Fibroblast of lung (primary cell): ENCODE results near the gene KCTD21. TPM values are rescaled to one million over a fixed set of nuclear protein-coding genes. Genes with fewer than 3 reads are reported as not detected.

Experiments used
- DNase-seq, 2 donors: peaks; one replicate each; pipeline versions ENCODE4 v3.0.0 to v3.0.0-alpha.2; 2010; ENCODE audit warnings: low read depth in 2 of 2
- H2AFZ ChIP-seq: 2 replicates; pipeline ENCODE4 v1.5.1; 2012; ENCODE audit warnings: low read length, control low read depth, inconsistent platforms
- H3K27ac ChIP-seq: 2 replicates; pipeline ENCODE4 v1.5.1; 2011; ENCODE audit warnings: low read length, control low read depth; ENCODE audit not compliant: insufficient read depth
- H3K27me3 ChIP-seq: 2 replicates; pipeline ENCODE4 v1.5.1; 2011; ENCODE audit warnings: mild to moderate bottlenecking, low read length; ENCODE audit not compliant: control insufficient read depth, insufficient read depth
- H3K36me3 ChIP-seq: 2 replicates; pipeline ENCODE4 v1.5.1; 2011; ENCODE audit warnings: low read length; ENCODE audit not compliant: control insufficient read depth, insufficient read depth
- H3K4me1 ChIP-seq: 2 replicates; pipeline ENCODE4 v1.5.1; 2011; ENCODE audit warnings: low read length; ENCODE audit not compliant: control insufficient read depth, insufficient read depth; ENCODE audit errors: extremely low read depth
- H3K4me2 ChIP-seq: 2 replicates; pipeline ENCODE4 v1.5.1; 2011; ENCODE audit warnings: low read length, control low read depth; ENCODE audit not compliant: insufficient read depth; ENCODE audit errors: extremely low read depth
- H3K4me3 ChIP-seq, 4 experiments: fragments of 200-600 bp in 1 of 4; sonication (generic) in 1 of 4; replicated peaks in 1 of 4; 2 replicates each; pipeline ENCODE4 v1.5.1; 2011 to 2016; ENCODE audit warnings: low read length in 4 of 4, low read depth in 3 of 4, mild to moderate bottlenecking in 3 of 4, control low read depth in 2 of 4, inconsistent platforms in 1 of 4, mixed read lengths in 1 of 4; ENCODE audit not compliant: insufficient read depth in 1 of 4; ENCODE audit errors: control extremely low read depth in 1 of 4
- H3K79me2 ChIP-seq: 2 replicates; pipeline ENCODE4 v1.5.1; 2012; ENCODE audit warnings: mild to moderate bottlenecking, low read length, inconsistent platforms; ENCODE audit not compliant: control insufficient read depth, insufficient read depth
- H3K9ac ChIP-seq: 2 replicates; pipeline ENCODE4 v1.5.1; 2011; ENCODE audit warnings: mild to moderate bottlenecking, low read length, control low read depth; ENCODE audit not compliant: insufficient read depth
- H3K9me3 ChIP-seq: 2 replicates; pipeline ENCODE4 v1.5.1; 2012; ENCODE audit warnings: low read depth, low read length; ENCODE audit not compliant: control insufficient read depth, insufficient read depth
- H4K20me1 ChIP-seq: 2 replicates; pipeline ENCODE4 v1.5.1; 2011; ENCODE audit warnings: low read length; ENCODE audit not compliant: control insufficient read depth, insufficient read depth; ENCODE audit errors: extremely low read depth
- EZH2 ChIP-seq: IDR thresholded peaks from 2 replicates; pipeline ENCODE4 v1.5.1; 2012; ENCODE audit warnings: low read length, control low read depth, mild to moderate bottlenecking; ENCODE audit errors: missing control alignments
- polyA plus RNA-seq, 2 donors: library from polyadenylated mRNA; depleted of rRNA in 1 of 2; stranded (reverse) in 1 of 2; unstranded in 1 of 2; fragments of >200 nt; gene quantifications; 2 replicates each; pipeline ENCODE4 v1.2.1, GENCODE V29; 2011 to 2012; ENCODE audit warnings: missing spikeins in 1 of 2
- total RNA-seq: library from RNA; depleted of rRNA; stranded (reverse); fragments of >200 nt; gene quantifications from 2 replicates; pipeline ENCODE4 v1.2.1, GENCODE V29; 2014
- TF ChIP-seq, protein P1 (sequence below), 2 donors: IDR thresholded peaks in 1 of 2; conservative IDR thresholded peaks in 1 of 2; 1 replicate in 1 of 2; 2 replicates in 1 of 2; pipeline ENCODE4 v1.5.1; 2011 to 2012; ENCODE audit warnings: low read length in 2 of 2, control low read depth in 1 of 2, inconsistent platforms in 1 of 2, low read depth in 1 of 2, mild to moderate bottlenecking in 1 of 2

KCTD21 gene
- total and polyA plus RNA-seq, 2 donors (not counting 1 experiment from before 2014, with no cell fraction given), result 8.1 to 15.9 TPM

DNA sequence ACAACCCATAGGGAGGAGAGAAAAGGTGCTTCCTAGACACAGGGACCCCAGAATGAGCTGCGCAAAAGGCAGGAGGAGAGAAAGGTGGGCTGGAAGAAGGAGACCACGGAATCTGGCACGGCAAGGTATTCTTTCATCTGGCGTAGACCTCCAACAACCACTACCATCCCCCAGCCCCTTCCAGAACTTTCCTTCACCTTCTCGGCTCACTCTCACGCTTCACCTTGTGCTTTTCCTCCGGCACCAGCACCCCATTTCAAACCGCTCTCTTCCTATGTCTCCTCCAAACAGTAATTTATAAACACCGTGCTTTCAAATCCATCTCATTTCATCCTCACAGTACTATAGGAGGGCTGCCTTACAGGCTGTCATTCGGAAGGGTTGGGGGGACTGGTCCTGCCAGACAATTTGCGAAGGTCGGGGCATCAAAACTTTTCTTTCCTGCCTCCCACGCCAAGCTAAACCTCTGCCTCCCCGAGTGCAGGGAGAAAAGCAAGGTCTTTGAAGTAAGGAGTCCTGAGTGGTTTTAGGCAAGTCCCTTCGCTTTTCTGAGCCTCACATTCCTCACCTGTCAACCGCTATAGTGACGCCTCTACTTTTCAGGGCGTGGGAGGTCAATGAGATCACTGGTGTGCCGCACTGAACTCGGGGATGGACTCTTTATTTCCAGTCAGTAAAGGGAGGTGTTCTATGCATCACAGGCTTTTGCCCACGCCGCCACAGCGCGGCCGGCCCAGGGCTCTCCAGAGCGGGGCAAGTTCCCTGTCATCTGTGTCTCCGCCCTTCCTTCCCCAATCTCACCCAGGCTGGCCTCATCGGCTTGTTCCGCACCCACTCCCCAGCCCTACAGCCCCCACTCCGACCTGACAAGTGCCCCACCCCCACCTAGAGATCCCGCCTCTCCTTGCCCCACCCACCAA lies 800 bp downstream of the KCTD21 start:
- Histone ChIP-seq H3K79me2 (peaks cover 41% of the 10 kb centered on the region), H3K4me1 (peaks cover 10% of the 10 kb centered on the region), H3K4me2 (peak overlapping the region; percentile 88), H2AFZ (no peak overlapping the region), H3K9me3 (no peaks in the 10 kb centered on the region), H3K27ac (peak overlapping the region; percentile 53), H4K20me1 (no peaks in the 10 kb centered on the region), H3K4me3 (peak overlapping the region; percentile 83 to 88 (median 84)), H3K27me3 (no peaks in the 10 kb centered on the region), H3K36me3 (no peaks in the 10 kb centered on the region), H3K9ac (peak overlapping the region; percentile 68)
- no peak for DNase-seq
- TF ChIP-seq EZH2, result no peak
- TF ChIP-seq, protein P1, sequence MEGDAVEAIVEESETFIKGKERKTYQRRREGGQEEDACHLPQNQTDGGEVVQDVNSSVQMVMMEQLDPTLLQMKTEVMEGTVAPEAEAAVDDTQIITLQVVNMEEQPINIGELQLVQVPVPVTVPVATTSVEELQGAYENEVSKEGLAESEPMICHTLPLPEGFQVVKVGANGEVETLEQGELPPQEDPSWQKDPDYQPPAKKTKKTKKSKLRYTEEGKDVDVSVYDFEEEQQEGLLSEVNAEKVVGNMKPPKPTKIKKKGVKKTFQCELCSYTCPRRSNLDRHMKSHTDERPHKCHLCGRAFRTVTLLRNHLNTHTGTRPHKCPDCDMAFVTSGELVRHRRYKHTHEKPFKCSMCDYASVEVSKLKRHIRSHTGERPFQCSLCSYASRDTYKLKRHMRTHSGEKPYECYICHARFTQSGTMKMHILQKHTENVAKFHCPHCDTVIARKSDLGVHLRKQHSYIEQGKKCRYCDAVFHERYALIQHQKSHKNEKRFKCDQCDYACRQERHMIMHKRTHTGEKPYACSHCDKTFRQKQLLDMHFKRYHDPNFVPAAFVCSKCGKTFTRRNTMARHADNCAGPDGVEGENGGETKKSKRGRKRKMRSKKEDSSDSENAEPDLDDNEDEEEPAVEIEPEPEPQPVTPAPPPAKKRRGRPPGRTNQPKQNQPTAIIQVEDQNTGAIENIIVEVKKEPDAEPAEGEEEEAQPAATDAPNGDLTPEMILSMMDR (conservative IDR thresholded peaks at IDR 0.05 in 1 of 2, IDR thresholded peaks at IDR 0.05 in 1 of 2; ENCODE audit: low read depth in 1 of 2, low read length in 2 of 2), result no peak

DNA sequence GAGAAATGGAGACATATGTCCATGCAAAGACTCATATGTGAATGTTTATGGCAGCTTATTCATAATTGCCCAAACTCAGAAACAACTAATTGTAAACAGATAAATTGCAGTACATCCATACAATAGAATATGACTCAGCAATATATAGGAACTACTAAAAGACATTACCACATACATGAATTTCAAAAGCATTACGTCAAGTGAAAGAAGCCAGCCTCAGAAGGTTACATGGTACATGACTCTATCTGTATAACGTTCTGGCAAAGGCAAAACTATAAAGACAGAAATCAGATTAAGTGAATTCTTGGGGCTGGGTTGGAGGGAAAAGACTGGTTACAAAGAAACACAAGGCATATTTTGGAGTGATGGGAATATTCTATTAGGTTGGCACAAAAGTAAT lies 7.2 kb downstream of the KCTD21 start:
- peak in 1 of 2 donors; percentile 89 for DNase-seq
- H3K4me1 ChIP-seq, result peaks cover 2% of the 10 kb centered on the region
- no peaks in the 10 kb centered on the region for H3K36me3 ChIP-seq
- no peaks in the 10 kb centered on the region for H3K9me3 ChIP-seq
- H3K4me2 ChIP-seq, result no peak overlapping the region
- H3K9ac ChIP-seq, result no peak overlapping the region
- H2AFZ ChIP-seq, result no peak overlapping the region
- TF ChIP-seq, protein P1 (conservative IDR thresholded peaks at IDR 0.05 in 1 of 2, IDR thresholded peaks at IDR 0.05 in 1 of 2; ENCODE audit: low read depth in 1 of 2, low read length in 2 of 2), result no peak
- TF ChIP-seq EZH2, result no peak
- peaks cover 6% of the 10 kb centered on the region for H3K79me2 ChIP-seq
- no peak overlapping the region for H3K4me3 ChIP-seq
- no peak overlapping the region for H3K27ac ChIP-seq
- no peaks in the 10 kb centered on the region for H3K27me3 ChIP-seq
- no peaks in the 10 kb centered on the region for H4K20me1 ChIP-seq

DNA sequence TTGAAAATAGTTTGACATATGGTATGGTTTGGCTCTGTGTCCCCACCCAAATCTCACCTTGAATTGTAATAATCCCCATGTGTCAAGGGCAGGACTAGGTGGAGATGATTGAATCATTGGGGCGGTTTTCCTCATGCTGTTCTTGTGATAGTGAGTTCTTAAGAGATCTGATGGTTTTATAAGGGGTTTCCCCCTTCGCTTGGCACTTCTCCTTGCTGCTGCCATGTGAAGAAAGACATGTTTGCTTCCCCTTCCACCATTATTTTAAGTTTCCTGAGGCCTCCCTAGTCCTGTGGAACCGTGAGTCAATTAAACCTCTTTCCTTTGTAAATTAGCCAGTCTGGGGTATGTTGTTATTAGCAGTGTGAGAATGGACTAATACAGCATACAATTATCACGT lies 7.7 kb downstream of the KCTD21 start:
- Histone ChIP-seq H3K9ac (no peak overlapping the region), H3K9me3 (no peaks in the 10 kb centered on the region), H3K4me1 (peaks cover 2% of the 10 kb centered on the region), H2AFZ (no peak overlapping the region), H3K4me3 (no peak overlapping the region), H3K79me2 (peaks cover 6% of the 10 kb centered on the region), H3K27ac (no peak overlapping the region), H4K20me1 (no peaks in the 10 kb centered on the region), H3K27me3 (no peaks in the 10 kb centered on the region), H3K4me2 (no peak overlapping the region), H3K36me3 (no peaks in the 10 kb centered on the region)
- no peak for DNase-seq
- no peak for TF ChIP-seq EZH2
- TF ChIP-seq, protein P1 (conservative IDR thresholded peaks at IDR 0.05 in 1 of 2, IDR thresholded peaks at IDR 0.05 in 1 of 2; ENCODE audit: low read depth in 1 of 2, low read length in 2 of 2), result no peak
